Gastroesophageal sphincter (tissue), 4 donors: ENCODE data around the gene WDR5B. TPM values are rescaled to one million over a fixed set of nuclear protein-coding genes. Genes with fewer than 3 reads are reported as not detected.

Experiments used
- ATAC-seq: fragments of 150-250 bp; one replicate; pipeline ENCODE4 v1.9.1; 2016; ENCODE audit warnings: mild to moderate bottlenecking, moderate library complexity
- H3K27ac ChIP-seq, 4 donors: fragments of 200-600 bp; sonication (generic) in 3 of 4; 1 replicate in 3 of 4; 2 replicates in 1 of 4; pipeline ENCODE4 v1.5.1; 2016 to 2019
- H3K27me3 ChIP-seq: fragments of 200-600 bp; sonication (generic); one replicate; pipeline ENCODE4 v1.5.1; 2019
- H3K36me3 ChIP-seq, 2 donors: fragments of 200-600 bp; sonication (generic); one replicate each; pipeline ENCODE4 v1.5.1; 2019; ENCODE audit warnings: control low read depth in 1 of 2
- H3K4me1 ChIP-seq, 3 donors: fragments of 200-600 bp; sonication (generic); 1 replicate in 2 of 3; 2 replicates in 1 of 3; pipeline ENCODE4 v1.5.1; 2016 to 2019; ENCODE audit warnings: control low read depth in 2 of 3
- H3K4me3 ChIP-seq, 2 donors: fragments of 200-600 bp; sonication (generic); one replicate each; pipeline ENCODE4 v1.5.1; 2019; ENCODE audit warnings: mild to moderate bottlenecking in 1 of 2, moderate library complexity in 1 of 2
- H3K9me3 ChIP-seq, 3 donors: fragments of 200-600 bp; sonication (generic); one replicate each; pipeline ENCODE4 v1.5.1; 2017 to 2019; ENCODE audit warnings: control low read depth in 2 of 3
- EP300 ChIP-seq: sonication (generic); formaldehyde crosslinking; IDR thresholded peaks from one replicate; pipeline ENCODE4 v1.6.1; 2017; ENCODE audit warnings: antibody characterized with exemption, mild to moderate bottlenecking
- POLR2A ChIP-seq, 2 donors: fragments of 450-650 bp; IDR thresholded peaks; one replicate each; pipeline ENCODE4 v1.6.1; 2017; ENCODE audit warnings: antibody characterized with exemption in 2 of 2, mild to moderate bottlenecking in 2 of 2, moderate library complexity in 1 of 2
- POLR2AphosphoS5 ChIP-seq: sonication (generic); formaldehyde crosslinking; IDR thresholded peaks from one replicate; pipeline ENCODE4 v1.6.1; 2017; ENCODE audit warnings: antibody characterized with exemption
- WGBS, 2 donors: methylation state at CpG; one replicate each; pipeline ENCODE4 v1.1.5; 2018; ENCODE audit warnings: low coverage in 1 of 2; 5-methylcytosine and 5-hydroxymethylcytosine counted together
- total RNA-seq, 4 donors: library from RNA; depleted of rRNA; stranded (reverse); fragments of >200 nt; gene quantifications; one replicate each; pipeline ENCODE4 v1.1.0, GENCODE V29; 2016
- TF ChIP-seq, protein P1 (sequence below), 4 experiments: fragments of 200-600 bp in 2 of 4; fragments of 450-650 bp in 2 of 4; sonication (generic) in 1 of 4; IDR thresholded peaks; one replicate each; pipeline ENCODE4 v1.5.1; 2017 to 2019; ENCODE audit warnings: antibody characterized with exemption in 4 of 4, mild to moderate bottlenecking in 2 of 4, moderate library complexity in 2 of 4

WDR5B gene
- total RNA-seq, 4 donors from 2014 or later, result 3.7 to 7.5 (median 4.1) TPM

DNA sequence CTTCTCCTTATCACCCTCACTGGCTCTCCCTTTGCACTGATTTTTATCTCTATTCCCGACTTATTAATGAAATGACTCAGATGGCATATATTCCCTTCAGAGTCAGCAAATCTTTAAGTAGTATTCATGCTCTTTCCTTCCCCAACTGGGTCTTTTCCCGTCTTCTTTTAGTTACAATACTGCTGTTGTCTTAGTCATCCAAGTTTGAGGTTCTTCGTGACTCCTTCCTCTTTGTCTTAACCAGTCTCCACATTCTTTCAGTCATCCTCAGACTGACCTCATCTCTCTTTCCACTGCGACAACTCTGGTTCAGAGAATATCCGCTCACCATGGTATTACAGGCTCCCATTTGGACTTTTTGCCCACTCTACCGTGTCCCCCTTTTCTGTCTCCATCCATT, 12.4 kb downstream of the WDR5B start:
- Histone ChIP-seq H3K27ac (no peak overlapping the region), H3K36me3 (peaks cover 10 to 61% of the 10 kb centered on the region in 2 donors), H3K27me3 (no peaks in the 10 kb centered on the region), H3K9me3 (no peaks in the 10 kb centered on the region), H3K4me1 (no peaks in the 10 kb centered on the region), H3K4me3 (no peak overlapping the region)
- TF ChIP-seq POLR2AphosphoS5, result no peak
- no peak for TF ChIP-seq POLR2A (IDR thresholded peaks at IDR 0.05)
- TF ChIP-seq, protein P1, sequence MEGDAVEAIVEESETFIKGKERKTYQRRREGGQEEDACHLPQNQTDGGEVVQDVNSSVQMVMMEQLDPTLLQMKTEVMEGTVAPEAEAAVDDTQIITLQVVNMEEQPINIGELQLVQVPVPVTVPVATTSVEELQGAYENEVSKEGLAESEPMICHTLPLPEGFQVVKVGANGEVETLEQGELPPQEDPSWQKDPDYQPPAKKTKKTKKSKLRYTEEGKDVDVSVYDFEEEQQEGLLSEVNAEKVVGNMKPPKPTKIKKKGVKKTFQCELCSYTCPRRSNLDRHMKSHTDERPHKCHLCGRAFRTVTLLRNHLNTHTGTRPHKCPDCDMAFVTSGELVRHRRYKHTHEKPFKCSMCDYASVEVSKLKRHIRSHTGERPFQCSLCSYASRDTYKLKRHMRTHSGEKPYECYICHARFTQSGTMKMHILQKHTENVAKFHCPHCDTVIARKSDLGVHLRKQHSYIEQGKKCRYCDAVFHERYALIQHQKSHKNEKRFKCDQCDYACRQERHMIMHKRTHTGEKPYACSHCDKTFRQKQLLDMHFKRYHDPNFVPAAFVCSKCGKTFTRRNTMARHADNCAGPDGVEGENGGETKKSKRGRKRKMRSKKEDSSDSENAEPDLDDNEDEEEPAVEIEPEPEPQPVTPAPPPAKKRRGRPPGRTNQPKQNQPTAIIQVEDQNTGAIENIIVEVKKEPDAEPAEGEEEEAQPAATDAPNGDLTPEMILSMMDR (IDR thresholded peaks at IDR 0.05), result no peak
- TF ChIP-seq EP300, result no peak
- WGBS, 2 donors, result 57 to 63% methylated on average over 6 of the region's 6 CpGs
- no peak for ATAC-seq

DNA sequence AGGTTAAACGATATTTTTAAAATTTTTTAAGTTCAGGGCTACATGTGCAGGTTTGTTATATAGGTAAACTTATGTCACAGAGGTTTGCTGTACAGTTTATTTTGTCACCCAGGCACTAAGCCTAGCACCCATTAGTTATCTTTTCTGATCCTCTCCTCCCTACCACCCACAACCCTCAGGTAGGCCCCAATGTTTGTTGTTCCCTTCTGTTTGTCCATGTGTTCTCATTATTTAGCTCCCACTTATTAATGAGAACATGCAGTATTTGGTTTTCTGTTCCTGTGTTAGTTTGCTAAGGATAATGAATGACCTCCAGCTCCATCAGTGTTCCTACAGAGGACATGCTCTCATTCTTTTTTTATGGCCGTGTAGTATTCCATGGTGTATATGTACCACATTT, 16.9 kb downstream of the WDR5B start:
- H3K27ac ChIP-seq, result no peak overlapping the region
- no peak for ATAC-seq
- TF ChIP-seq, protein P1 (IDR thresholded peaks at IDR 0.05), result no peak
- TF ChIP-seq POLR2A (IDR thresholded peaks at IDR 0.05) (no peak), EP300 (no peak), POLR2AphosphoS5 (no peak)
- no peaks in the 10 kb centered on the region for H3K27me3 ChIP-seq
- H3K9me3 ChIP-seq, result no peaks in the 10 kb centered on the region
- WGBS, 2 donors, result 98 to 100% methylated on average over 2 of the region's 2 CpGs
- H3K4me3 ChIP-seq, result no peak overlapping the region
- H3K4me1 ChIP-seq, result no peaks in the 10 kb centered on the region
- H3K36me3 ChIP-seq, result peaks cover 0 to 21% of the 10 kb centered on the region in 2 donors

DNA sequence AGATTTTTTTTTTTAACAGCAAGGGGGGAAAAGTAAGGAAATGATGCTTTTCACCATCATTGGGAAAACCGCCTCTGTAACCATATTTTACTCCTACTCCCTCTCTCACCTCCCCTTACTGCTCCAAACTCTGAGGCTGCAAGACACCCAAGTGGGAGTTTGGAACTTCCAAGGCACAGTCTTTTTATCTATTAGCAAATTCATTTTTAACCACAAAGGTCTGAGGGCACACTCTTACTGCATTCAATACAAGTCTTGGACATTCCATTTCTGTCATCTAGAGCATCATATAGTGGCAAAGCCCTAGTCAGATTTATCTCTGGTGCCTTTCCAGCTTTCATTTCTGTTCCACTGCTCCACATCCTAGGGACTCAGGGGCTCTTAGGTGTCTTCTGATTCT, 18.7 kb downstream of the WDR5B start:
- TF ChIP-seq EP300, result no peak
- TF ChIP-seq POLR2A (IDR thresholded peaks at IDR 0.05), result no peak
- TF ChIP-seq, protein P1 (IDR thresholded peaks at IDR 0.05), result no peak
- no peak for TF ChIP-seq POLR2AphosphoS5
- peaks cover 0 to 14% (median 5%) of the 10 kb centered on the region in 3 donors for H3K4me1 ChIP-seq
- ATAC-seq, result no peak
- H3K27ac ChIP-seq, result no peak overlapping the region
- H3K36me3 ChIP-seq, result peaks cover 0 to 12% of the 10 kb centered on the region in 2 donors
- H3K27me3 ChIP-seq, result no peaks in the 10 kb centered on the region
- no peaks in the 10 kb centered on the region for H3K9me3 ChIP-seq
- 89 to 100% methylated on average over 1 of the region's 1 CpG for WGBS, 2 donors
- H3K4me3 ChIP-seq, result no peak overlapping the region

DNA sequence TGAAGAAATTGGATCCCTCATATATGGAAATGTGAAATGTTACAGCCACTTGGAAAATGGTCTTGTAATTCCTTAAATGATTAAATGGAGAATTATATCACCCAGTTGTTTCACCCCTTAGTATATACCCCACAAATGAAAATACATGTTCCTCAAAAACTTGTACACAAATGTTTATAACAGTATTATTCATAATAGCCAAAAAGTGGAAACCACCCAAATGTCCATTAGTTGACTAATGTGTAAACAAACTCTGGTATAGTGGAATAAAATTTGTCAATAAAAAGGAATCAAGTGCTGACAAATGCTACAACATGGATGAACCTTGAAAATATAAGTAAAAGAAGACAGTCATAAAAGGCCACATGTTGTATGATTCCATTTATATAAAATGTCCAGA, 19.4 kb downstream of the WDR5B start:
- no peak for ATAC-seq
- TF ChIP-seq POLR2AphosphoS5, result no peak
- TF ChIP-seq EP300, result no peak
- TF ChIP-seq POLR2A (IDR thresholded peaks at IDR 0.05), result no peak
- TF ChIP-seq, protein P1 (IDR thresholded peaks at IDR 0.05), result no peak
- Histone ChIP-seq H3K27ac (no peak overlapping the region), H3K9me3 (no peaks in the 10 kb centered on the region), H3K4me3 (no peak overlapping the region), H3K4me1 (peaks cover 0 to 18% (median 5%) of the 10 kb centered on the region in 3 donors), H3K27me3 (no peaks in the 10 kb centered on the region), H3K36me3 (peaks cover 0 to 12% of the 10 kb centered on the region in 2 donors)

DNA sequence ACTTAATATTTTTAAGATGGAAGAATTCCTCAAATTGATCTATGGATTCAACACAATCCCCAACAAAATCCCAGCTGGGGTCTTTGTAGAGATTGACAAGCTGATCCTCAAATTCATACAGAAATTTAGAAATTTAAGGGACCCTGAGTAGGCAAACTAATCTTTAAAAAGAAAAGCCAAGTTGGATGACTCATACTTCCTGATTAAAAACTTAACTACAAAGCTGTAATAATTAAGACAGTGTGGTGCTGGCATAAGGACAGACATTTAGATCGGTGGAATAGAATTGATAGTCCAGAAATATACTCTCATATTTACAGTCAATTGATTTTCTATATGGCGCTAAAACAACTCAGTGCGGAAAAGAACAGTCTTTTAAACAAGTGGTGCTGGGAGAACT, 20.3 kb downstream of the WDR5B start:
- TF ChIP-seq, protein P1 (IDR thresholded peaks at IDR 0.05), result no peak
- TF ChIP-seq POLR2AphosphoS5, result no peak
- no peak for TF ChIP-seq POLR2A (IDR thresholded peaks at IDR 0.05)
- no peak for TF ChIP-seq EP300
- Histone ChIP-seq H3K4me3 (no peak overlapping the region), H3K36me3 (peaks cover 0 to 12% of the 10 kb centered on the region in 2 donors), H3K27me3 (no peaks in the 10 kb centered on the region), H3K9me3 (no peaks in the 10 kb centered on the region), H3K4me1 (peaks cover 0 to 23% (median 5%) of the 10 kb centered on the region in 3 donors), H3K27ac (no peak overlapping the region)
- ATAC-seq, result no peak
- 37 to 57% methylated on average over 3 of the region's 3 CpGs for WGBS, 2 donors
